ENCODE measurements around the gene SGK1.

DNA sequence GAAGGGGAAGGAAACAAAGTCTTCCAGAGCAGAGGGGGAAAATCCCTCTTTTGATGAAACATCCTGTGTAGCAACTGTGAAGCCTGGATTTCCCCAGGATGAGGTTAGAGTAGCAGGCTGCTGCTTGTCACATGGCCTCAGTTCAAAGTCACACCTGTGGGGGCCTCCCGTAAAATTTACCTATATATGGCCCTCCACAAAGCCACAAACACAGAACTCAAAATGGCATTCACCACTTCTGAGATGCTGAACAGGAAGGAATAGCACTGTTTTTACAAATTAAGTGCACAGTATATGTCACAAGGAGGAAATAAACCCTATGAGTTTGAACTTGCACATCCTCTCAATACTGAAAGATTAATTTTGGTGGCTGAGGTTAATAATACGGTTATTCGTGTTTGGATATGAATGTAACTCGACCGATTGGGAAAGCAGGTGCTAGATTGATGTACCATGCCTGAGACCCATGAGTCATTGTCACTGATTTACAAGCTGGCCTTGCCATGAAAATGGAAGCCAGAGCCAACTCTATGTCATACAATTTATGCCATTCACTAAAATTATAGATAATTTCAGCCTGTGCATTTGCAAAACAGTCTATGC lies 70.6 kb downstream of the SGK1 start:
- TF ChIP-seq POLR2AphosphoS5 (IDR thresholded peaks at IDR 0.05) (no peak), POLR2A (IDR thresholded peaks at IDR 0.05) (no peak), EP300 (IDR thresholded peaks at IDR 0.05; ENCODE audit: low read depth) (no peak)
- TF ChIP-seq, protein P1, sequence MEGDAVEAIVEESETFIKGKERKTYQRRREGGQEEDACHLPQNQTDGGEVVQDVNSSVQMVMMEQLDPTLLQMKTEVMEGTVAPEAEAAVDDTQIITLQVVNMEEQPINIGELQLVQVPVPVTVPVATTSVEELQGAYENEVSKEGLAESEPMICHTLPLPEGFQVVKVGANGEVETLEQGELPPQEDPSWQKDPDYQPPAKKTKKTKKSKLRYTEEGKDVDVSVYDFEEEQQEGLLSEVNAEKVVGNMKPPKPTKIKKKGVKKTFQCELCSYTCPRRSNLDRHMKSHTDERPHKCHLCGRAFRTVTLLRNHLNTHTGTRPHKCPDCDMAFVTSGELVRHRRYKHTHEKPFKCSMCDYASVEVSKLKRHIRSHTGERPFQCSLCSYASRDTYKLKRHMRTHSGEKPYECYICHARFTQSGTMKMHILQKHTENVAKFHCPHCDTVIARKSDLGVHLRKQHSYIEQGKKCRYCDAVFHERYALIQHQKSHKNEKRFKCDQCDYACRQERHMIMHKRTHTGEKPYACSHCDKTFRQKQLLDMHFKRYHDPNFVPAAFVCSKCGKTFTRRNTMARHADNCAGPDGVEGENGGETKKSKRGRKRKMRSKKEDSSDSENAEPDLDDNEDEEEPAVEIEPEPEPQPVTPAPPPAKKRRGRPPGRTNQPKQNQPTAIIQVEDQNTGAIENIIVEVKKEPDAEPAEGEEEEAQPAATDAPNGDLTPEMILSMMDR (IDR thresholded peaks at IDR 0.05): no peak
